HEK293 (cell line): ENCODE results near the gene KRT76.

Experiments
- BCL11A ChIP-seq: fragments of 450-650 bp; formaldehyde crosslinking; IDR thresholded peaks from 2 replicates; pipeline ENCODE4 v1.5.1; 2016; ENCODE audit warnings: low read depth, missing biosample characterization, missing genetic modification characterization
- ZBTB20 ChIP-seq: fragments of 450-650 bp; formaldehyde crosslinking; IDR thresholded peaks from 2 replicates; pipeline ENCODE4 v1.5.1; 2016; ENCODE audit warnings: missing biosample characterization, missing genetic modification characterization
- ZBTB7A ChIP-seq: fragments of 450-650 bp; formaldehyde crosslinking; IDR thresholded peaks from 2 replicates; pipeline ENCODE4 v1.5.1; 2016; ENCODE audit warnings: low read depth, missing biosample characterization, missing genetic modification characterization
- ZEB2 ChIP-seq: fragments of 450-650 bp; formaldehyde crosslinking; IDR thresholded peaks from 2 replicates; pipeline ENCODE4 v1.5.1; 2016; ENCODE audit warnings: missing biosample characterization, missing genetic modification characterization
- ZNF335 ChIP-seq: fragments of 450-650 bp; formaldehyde crosslinking; conservative IDR thresholded peaks from 2 replicates; pipeline ENCODE4 v1.5.1; 2016; ENCODE audit warnings: missing biosample characterization, missing genetic modification characterization
- ZNF354C ChIP-seq: fragments of 450-650 bp; formaldehyde crosslinking; IDR thresholded peaks from 2 replicates; pipeline ENCODE4 v1.5.1; 2016; ENCODE audit warnings: missing biosample characterization, missing genetic modification characterization, low read depth, borderline replicate concordance
- ZNF510 ChIP-seq: fragments of 450-650 bp; formaldehyde crosslinking; IDR thresholded peaks from 2 replicates; pipeline ENCODE4 v1.5.1; 2018; ENCODE audit warnings: mild to moderate bottlenecking, missing genetic modification characterization, missing biosample characterization; ENCODE audit not compliant: insufficient replicate concordance
- TF ChIP-seq, protein P1 (sequence below): fragments of 450-650 bp; formaldehyde crosslinking; IDR thresholded peaks from 2 replicates; pipeline ENCODE4 v1.5.1; 2016; ENCODE audit warnings: missing biosample characterization, missing genetic modification characterization
- TF ChIP-seq, protein P2 (sequence below): fragments of 450-650 bp; formaldehyde crosslinking; IDR thresholded peaks from 2 replicates; pipeline ENCODE4 v1.5.1; 2016; ENCODE audit warnings: missing biosample characterization, missing genetic modification characterization

DNA sequence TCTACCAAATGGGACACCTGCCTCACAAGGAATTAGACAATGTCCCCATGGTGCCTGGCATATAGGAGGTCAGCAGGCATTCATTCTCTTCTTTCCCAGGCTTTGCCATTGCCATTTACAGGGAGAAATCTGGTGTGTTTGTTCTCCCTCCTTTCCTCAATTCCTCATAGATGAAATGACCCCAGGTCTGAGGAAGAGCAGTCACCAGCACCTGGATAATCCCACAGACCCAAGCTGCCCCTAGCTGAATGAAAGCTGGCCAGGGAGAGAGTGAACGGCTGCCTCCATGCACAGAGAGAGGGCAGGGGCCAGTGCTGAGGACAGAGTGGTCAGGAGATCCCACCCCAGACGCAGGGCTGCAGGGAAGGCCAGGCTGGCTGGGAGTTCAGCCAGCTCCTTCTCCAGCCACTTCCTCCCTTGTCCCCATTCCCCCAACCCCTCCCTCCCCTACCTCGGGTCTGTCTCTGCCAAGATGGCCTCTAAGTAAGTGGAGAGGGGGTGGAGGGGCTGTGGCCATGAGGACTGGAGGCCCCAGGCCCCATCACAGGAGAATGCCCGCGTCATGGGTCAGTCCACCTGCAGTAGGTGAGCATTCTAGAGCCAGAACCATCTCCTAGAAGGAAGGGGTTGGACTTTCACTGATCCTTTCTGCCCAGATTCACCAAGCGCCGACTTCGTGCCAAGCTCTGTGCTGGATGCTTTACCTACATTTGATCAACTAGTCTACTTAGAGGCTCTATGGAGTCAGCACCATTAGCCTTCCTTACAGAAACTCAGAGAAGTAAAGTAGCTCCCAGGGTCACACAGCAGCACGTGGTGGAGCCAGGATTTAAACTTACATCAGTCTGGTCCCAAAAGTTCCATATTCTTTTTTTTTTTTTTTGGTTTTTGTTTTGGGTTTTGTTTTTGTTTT lies 38.8 kb upstream of the KRT76 start:
- TF ChIP-seq, protein P1, sequence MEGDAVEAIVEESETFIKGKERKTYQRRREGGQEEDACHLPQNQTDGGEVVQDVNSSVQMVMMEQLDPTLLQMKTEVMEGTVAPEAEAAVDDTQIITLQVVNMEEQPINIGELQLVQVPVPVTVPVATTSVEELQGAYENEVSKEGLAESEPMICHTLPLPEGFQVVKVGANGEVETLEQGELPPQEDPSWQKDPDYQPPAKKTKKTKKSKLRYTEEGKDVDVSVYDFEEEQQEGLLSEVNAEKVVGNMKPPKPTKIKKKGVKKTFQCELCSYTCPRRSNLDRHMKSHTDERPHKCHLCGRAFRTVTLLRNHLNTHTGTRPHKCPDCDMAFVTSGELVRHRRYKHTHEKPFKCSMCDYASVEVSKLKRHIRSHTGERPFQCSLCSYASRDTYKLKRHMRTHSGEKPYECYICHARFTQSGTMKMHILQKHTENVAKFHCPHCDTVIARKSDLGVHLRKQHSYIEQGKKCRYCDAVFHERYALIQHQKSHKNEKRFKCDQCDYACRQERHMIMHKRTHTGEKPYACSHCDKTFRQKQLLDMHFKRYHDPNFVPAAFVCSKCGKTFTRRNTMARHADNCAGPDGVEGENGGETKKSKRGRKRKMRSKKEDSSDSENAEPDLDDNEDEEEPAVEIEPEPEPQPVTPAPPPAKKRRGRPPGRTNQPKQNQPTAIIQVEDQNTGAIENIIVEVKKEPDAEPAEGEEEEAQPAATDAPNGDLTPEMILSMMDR (tag by site-specific recombination), result no peak
- no peak for TF ChIP-seq ZEB2
- TF ChIP-seq, protein P2, sequence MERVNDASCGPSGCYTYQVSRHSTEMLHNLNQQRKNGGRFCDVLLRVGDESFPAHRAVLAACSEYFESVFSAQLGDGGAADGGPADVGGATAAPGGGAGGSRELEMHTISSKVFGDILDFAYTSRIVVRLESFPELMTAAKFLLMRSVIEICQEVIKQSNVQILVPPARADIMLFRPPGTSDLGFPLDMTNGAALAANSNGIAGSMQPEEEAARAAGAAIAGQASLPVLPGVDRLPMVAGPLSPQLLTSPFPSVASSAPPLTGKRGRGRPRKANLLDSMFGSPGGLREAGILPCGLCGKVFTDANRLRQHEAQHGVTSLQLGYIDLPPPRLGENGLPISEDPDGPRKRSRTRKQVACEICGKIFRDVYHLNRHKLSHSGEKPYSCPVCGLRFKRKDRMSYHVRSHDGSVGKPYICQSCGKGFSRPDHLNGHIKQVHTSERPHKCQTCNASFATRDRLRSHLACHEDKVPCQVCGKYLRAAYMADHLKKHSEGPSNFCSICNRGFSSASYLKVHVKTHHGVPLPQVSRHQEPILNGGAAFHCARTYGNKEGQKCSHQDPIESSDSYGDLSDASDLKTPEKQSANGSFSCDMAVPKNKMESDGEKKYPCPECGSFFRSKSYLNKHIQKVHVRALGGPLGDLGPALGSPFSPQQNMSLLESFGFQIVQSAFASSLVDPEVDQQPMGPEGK, result no peak
- TF ChIP-seq ZNF354C (tag by site-specific recombination), result no peak
- TF ChIP-seq ZBTB20 (tag by site-specific recombination), result no peak
- no peak for TF ChIP-seq ZNF335
- no peak for TF ChIP-seq ZBTB7A (tag by site-specific recombination)
- TF ChIP-seq ZNF510, result no peak
- TF ChIP-seq BCL11A, result no peak
